AG09319 (cell line): ENCODE data around the gene MRPS16.

Experiments
- DNase-seq: peaks from one replicate; pipeline ENCODE4 v3.0.0-alpha.2; 2010; ENCODE audit warnings: low read depth; ENCODE audit errors: extremely low read depth
- CTCF ChIP-seq: IDR thresholded peaks from 2 replicates; pipeline ENCODE4 v1.5.1; 2011; ENCODE audit warnings: low read depth, mild to moderate bottlenecking, inconsistent platforms, low read length, moderate library complexity

Gene MRPS16

GRCh38 chr10:73248259-73248724, 4.2 kb downstream of the MRPS16 start:
- TF ChIP-seq CTCF = no peak

GRCh38 chr10:73247509-73248258, 4.8 kb downstream of the MRPS16 start:
- no peak for DNase-seq
- no peak for TF ChIP-seq CTCF

More at GRCh38 chr10:73248259-73248724, 4.2 kb downstream of the MRPS16 start:
- DNase-seq = no peak

GRCh38 chr10:73246646-73247508, 5.6 kb downstream of the MRPS16 start, which contains the start of gene DNAJC9:
DNAJC9 (minus strand) TSS chr10:73247255; CDS start chr10:73247189, 66 bp downstream.
- no peak; the same call in 1 of the 2 replicates for TF ChIP-seq CTCF
- peak; percentile 75 for DNase-seq

GRCh38 chr10:73246322-73246645, 6.2 kb downstream of the MRPS16 start:
- DNase-seq = no peak
- TF ChIP-seq CTCF = no peak

GRCh38 chr10:73244866-73245477, 7.5 kb downstream of the MRPS16 start:
- TF ChIP-seq CTCF = no peak
- DNase-seq = no peak

- TF ChIP-seq CTCF = no peak
Observed at GRCh38 chr10:73239908-73240307, 12.5 kb downstream of the MRPS16 start.

More at GRCh38 chr10:73239908-73240307, 12.5 kb downstream of the MRPS16 start:
- no peak for DNase-seq
